ENCODE results near the gene AP3B1. TPM values are rescaled to one million over a fixed set of nuclear protein-coding genes. Genes with fewer than 3 reads are reported as not detected.

AP3B1 gene
- total RNA-seq, 4 donors from 2014 or later, result 31.2 to 42.1 (median 36.2) TPM

GRCh38 chr5:77957931-77958521 is 336.5 kb downstream of the AP3B1 start:
- Histone ChIP-seq H3K27ac (replicated peaks in 1 of 4) (no peak overlapping the region), H3K4me1 (peaks cover 0 to 9% (median 6%) of the 10 kb centered on the region in 4 donors), H3K27me3 (peaks cover 0 to 43% (median 15%) of the 10 kb centered on the region in 4 donors), H3K9me3 (no peaks in the 10 kb centered on the region), H3K4me3 (peak overlapping the region in 2 of 4 donors; percentile 4 to 14), H3K36me3 (no peaks in the 10 kb centered on the region)
- TF ChIP-seq POLR2AphosphoS5 (IDR thresholded peaks at IDR 0.05) (no peak), EP300 (IDR thresholded peaks at IDR 0.05) (no peak), POLR2A (IDR thresholded peaks at IDR 0.05; ENCODE audit: low read depth) (no peak), CTCF (IDR thresholded peaks at IDR 0.05) (no peak)
- intact Hi-C loops (cut with DNase I), result no loop called here
- DNase-seq (ENCODE audit: extremely low spot score), result no peak
- 30% methylated on average over 10 of the region's 38 CpGs for WGBS

- intact Hi-C loops (cut with DNase I), result no loop called here
- 38% methylated on average over 20 of the region's 20 CpGs for WGBS
Measured at GRCh38 chr5:77957516-77957915, 337.0 kb downstream of the AP3B1 start.

GRCh38 chr5:77957081-77957480 is 337.4 kb downstream of the AP3B1 start:
- no peak for DNase-seq (ENCODE audit: extremely low spot score)
- Histone ChIP-seq H3K27me3 (peaks cover 0 to 38% (median 15%) of the 10 kb centered on the region in 4 donors), H3K36me3 (no peaks in the 10 kb centered on the region), H3K27ac (replicated peaks in 1 of 4) (no peak overlapping the region), H3K4me3 (no peak overlapping the region), H3K9me3 (no peaks in the 10 kb centered on the region), H3K4me1 (peaks cover 0 to 9% (median 6%) of the 10 kb centered on the region in 4 donors)
- 77% methylated on average over 13 of the region's 13 CpGs for WGBS
- intact Hi-C loops (cut with DNase I), result no loop called here
- no peak for TF ChIP-seq POLR2AphosphoS5 (IDR thresholded peaks at IDR 0.05)
- no peak for TF ChIP-seq CTCF (IDR thresholded peaks at IDR 0.05)
- TF ChIP-seq POLR2A (IDR thresholded peaks at IDR 0.05; ENCODE audit: low read depth), result no peak
- no peak for TF ChIP-seq EP300 (IDR thresholded peaks at IDR 0.05)

More at GRCh38 chr5:77957516-77957915, 337.0 kb downstream of the AP3B1 start:
- DNase-seq (ENCODE audit: extremely low spot score), result no peak
- H3K27ac ChIP-seq (replicated peaks in 1 of 4), result no peak overlapping the region
- peak overlapping the region in 1 of 4 donors; percentile 4 for H3K4me3 ChIP-seq
- H3K27me3 ChIP-seq, result peaks cover 0 to 38% (median 15%) of the 10 kb centered on the region in 4 donors
- H3K9me3 ChIP-seq, result no peaks in the 10 kb centered on the region
- H3K36me3 ChIP-seq, result no peaks in the 10 kb centered on the region
- peaks cover 0 to 9% (median 6%) of the 10 kb centered on the region in 4 donors for H3K4me1 ChIP-seq
- TF ChIP-seq EP300 (IDR thresholded peaks at IDR 0.05) (no peak), POLR2A (IDR thresholded peaks at IDR 0.05; ENCODE audit: low read depth) (no peak)

GRCh38 chr5:77955577-77955976 is 338.9 kb downstream of the AP3B1 start:
- 50% methylated on average over 1 of the region's 1 CpG for WGBS
- H3K27me3 ChIP-seq, result peaks cover 0 to 37% (median 15%) of the 10 kb centered on the region in 4 donors
- intact Hi-C loops (cut with DNase I), result no loop called here

More at GRCh38 chr5:77955577-77955976, 338.9 kb downstream of the AP3B1 start:
- Histone ChIP-seq H3K36me3 (no peaks in the 10 kb centered on the region), H3K9me3 (no peaks in the 10 kb centered on the region), H3K4me1 (peaks cover 0 to 9% (median 6%) of the 10 kb centered on the region in 4 donors), H3K4me3 (no peak overlapping the region), H3K27ac (replicated peaks in 1 of 4) (no peak overlapping the region)
- DNase-seq (ENCODE audit: extremely low spot score), result no peak
- TF ChIP-seq POLR2A (IDR thresholded peaks at IDR 0.05; ENCODE audit: low read depth) (no peak), POLR2AphosphoS5 (IDR thresholded peaks at IDR 0.05) (no peak), EP300 (IDR thresholded peaks at IDR 0.05) (no peak), CTCF (IDR thresholded peaks at IDR 0.05) (no peak)
